ENCODE measurements around the gene TMEM115. TPM values are rescaled to one million over a fixed set of nuclear protein-coding genes. Genes with fewer than 3 reads are reported as not detected.
"Not testable (repeated sequence)": the region's sequence is repeated elsewhere in the genome, so short reads cannot be mapped to it uniquely, and the experiment has no call there.

The TMEM115 gene
- total and polyA plus RNA-seq, 3 donors from 2014 or later: 37.6 to 72.4 (median 63.2) TPM

GRCh38 chr3:50316657-50317242 is 42.6 kb downstream of the TMEM115 start:
- peaks cover 28% of the 10 kb centered on the region for H3K4me1 ChIP-seq
- DNase-seq: no peak
- TF ChIP-seq POLR2A (IDR thresholded peaks at IDR 0.05) (no peak), CTCF (IDR thresholded peaks at IDR 0.05) (no peak)
- intact Hi-C loops (cut with DNase I; ENCODE audit: low total_unique reads): no loop called here
- WGBS, 2 donors: 60 to 76% methylated on average over 7 to 9 of the region's 9 CpGs
- no peak overlapping the region for H3K4me3 ChIP-seq
- no peak overlapping the region for H3K27ac ChIP-seq
- H3K9me3 ChIP-seq: no peaks in the 10 kb centered on the region
- H3K36me3 ChIP-seq (ENCODE audit: low read depth, missing control alignments): no peaks in the 10 kb centered on the region
- no peaks in the 10 kb centered on the region for H3K27me3 ChIP-seq

DNA sequence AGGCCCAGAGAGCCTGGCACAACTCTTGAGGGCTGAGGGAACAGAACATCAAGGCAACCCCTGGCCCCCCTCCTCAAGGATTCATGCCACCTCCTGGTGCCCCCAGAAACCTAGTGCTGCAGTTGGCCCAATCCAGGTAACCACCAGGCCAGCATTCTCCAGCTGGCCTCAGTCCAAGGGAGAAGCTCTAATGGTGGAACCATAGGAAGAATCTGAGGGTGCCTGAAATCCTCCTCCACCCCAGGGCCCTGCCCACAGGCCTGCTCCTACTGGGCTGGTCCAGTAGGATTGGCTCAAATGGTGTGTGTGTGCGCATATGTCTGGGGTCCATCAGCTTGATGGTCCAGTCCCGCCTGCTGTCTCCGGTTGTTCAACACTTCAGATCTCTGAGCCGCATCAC is 44.5 kb downstream of the TMEM115 start:
- intact Hi-C loops (cut with DNase I; ENCODE audit: low total_unique reads): no loop called here
- H3K4me3 ChIP-seq: no peak overlapping the region
- no peak overlapping the region for H3K27ac ChIP-seq
- TF ChIP-seq CTCF (IDR thresholded peaks at IDR 0.05) (no peak), POLR2A (IDR thresholded peaks at IDR 0.05) (no peak)
- no peaks in the 10 kb centered on the region for H3K36me3 ChIP-seq (ENCODE audit: low read depth, missing control alignments)
- WGBS, 2 donors: 98 to 99% methylated on average over 4 of the region's 4 CpGs
- no peak for DNase-seq
- peaks cover 19% of the 10 kb centered on the region for H3K4me1 ChIP-seq
- H3K27me3 ChIP-seq: no peaks in the 10 kb centered on the region
- H3K9me3 ChIP-seq: no peaks in the 10 kb centered on the region

DNA sequence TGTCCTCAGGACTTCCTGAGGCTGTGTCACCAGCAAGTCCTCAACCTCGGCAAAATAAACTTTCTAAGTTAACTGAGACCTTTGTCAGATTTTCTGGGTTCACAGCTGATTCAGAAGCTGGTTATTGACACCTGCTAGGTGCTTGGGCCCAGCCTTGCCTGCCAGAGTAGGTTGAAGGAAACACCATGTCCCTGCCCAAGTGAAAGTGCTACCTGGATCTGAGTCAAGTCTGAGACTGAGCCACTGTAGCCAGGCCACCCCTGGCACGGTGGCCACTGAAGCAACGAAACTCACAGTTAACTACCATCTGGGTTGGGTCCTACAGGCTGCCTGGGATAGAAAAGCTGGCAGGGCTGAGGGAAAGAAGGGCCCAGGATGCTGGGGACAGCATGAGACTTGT is 45.0 kb downstream of the TMEM115 start:
- intact Hi-C loops (cut with DNase I; ENCODE audit: low total_unique reads): no loop called here
- 89 to 90% methylated on average over 3 of the region's 3 CpGs for WGBS, 2 donors
- no peaks in the 10 kb centered on the region for H3K27me3 ChIP-seq
- H3K9me3 ChIP-seq: no peaks in the 10 kb centered on the region
- no peak overlapping the region for H3K4me3 ChIP-seq
- TF ChIP-seq POLR2A (IDR thresholded peaks at IDR 0.05) (no peak), CTCF (IDR thresholded peaks at IDR 0.05) (no peak)
- DNase-seq: no peak
- no peaks in the 10 kb centered on the region for H3K36me3 ChIP-seq (ENCODE audit: low read depth, missing control alignments)
- H3K27ac ChIP-seq: no peak overlapping the region
- peaks cover 15% of the 10 kb centered on the region for H3K4me1 ChIP-seq

DNA sequence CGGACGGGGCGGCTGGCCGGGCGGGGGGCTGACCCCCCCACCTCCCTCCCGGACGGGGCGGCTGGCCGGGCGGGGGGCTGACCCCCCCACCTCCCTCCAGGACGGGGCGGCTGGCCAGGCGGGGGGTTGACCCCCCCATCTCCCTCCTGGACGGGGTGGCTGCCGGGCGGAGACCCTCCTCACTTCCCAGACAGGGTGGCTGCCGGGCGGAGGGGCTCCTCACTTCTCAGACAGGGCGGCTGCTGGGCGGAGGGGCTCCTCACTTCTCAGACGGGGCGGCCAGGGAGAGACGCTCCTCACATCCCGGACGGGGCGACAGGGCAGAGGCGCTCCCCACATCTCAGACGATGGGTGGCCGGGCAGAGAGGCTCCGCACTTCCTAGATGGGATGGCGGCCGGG is 47.3 kb downstream of the TMEM115 start:
- H3K4me1 ChIP-seq; DNase-seq; intact Hi-C loops (cut with DNase I; ENCODE audit: low total_unique reads); H3K36me3 ChIP-seq (ENCODE audit: low read depth, missing control alignments); H3K27ac ChIP-seq; H3K27me3 ChIP-seq; H3K9me3 ChIP-seq: not testable (repeated sequence)
- 53 to 87% methylated on average over 4 to 20 of the region's 32 CpGs for WGBS, 2 donors
- H3K4me3 ChIP-seq: peak overlapping the region in 1 of 2 donors; percentile 10

Other genes with a start within 250 kb of the TMEM115 start
- gene SEMA3F, start 204.2 kb downstream of the TMEM115 start, total RNA-seq: 1 to 10 TPM; 6.9 to 8.3 TPM
- gene SEMA3F, start 204.2 kb downstream of the TMEM115 start, polyA plus RNA-seq (ENCODE audit: insufficient read depth, low read depth, low replicate concordance): 7.5 TPM
- gene GNAT1, start 167.9 kb downstream of the TMEM115 start, total RNA-seq: 1 to 10 TPM in 1 of 2 donors, under 1 TPM in 1; 0.93 to 1.2 TPM
- 2.3 TPM for gene GNAT1, start 167.9 kb downstream of the TMEM115 start, polyA plus RNA-seq (ENCODE audit: insufficient read depth, low read depth, low replicate concordance)
- gene SLC38A3, start 154.2 kb downstream of the TMEM115 start, total RNA-seq: 1 to 10 TPM; 4.3 to 5.4 TPM
- 3.4 TPM for gene SLC38A3, start 154.2 kb downstream of the TMEM115 start, polyA plus RNA-seq (ENCODE audit: insufficient read depth, low read depth, low replicate concordance)
- gene GNAI2, start 123.3 kb downstream of the TMEM115 start, total RNA-seq: 100 to 1,000 TPM; 239 to 343 TPM
- 238 TPM for gene GNAI2, start 123.3 kb downstream of the TMEM115 start, polyA plus RNA-seq (ENCODE audit: insufficient read depth, low read depth, low replicate concordance)
- 10 to 100 TPM; 12.9 to 26.7 TPM for gene SEMA3B, start 90.4 kb downstream of the TMEM115 start, total RNA-seq
- gene SEMA3B, start 90.4 kb downstream of the TMEM115 start, polyA plus RNA-seq (ENCODE audit: insufficient read depth, low read depth, low replicate concordance): 30.2 TPM
- gene LSMEM2, start 80.4 kb downstream of the TMEM115 start, total RNA-seq: 1 to 10 TPM; 1.5 to 3.2 TPM
- 2.6 TPM for gene LSMEM2, start 80.4 kb downstream of the TMEM115 start, polyA plus RNA-seq (ENCODE audit: insufficient read depth, low read depth, low replicate concordance)
- 10 to 100 TPM; 55.3 to 60.9 TPM for gene IFRD2, start 67.1 kb downstream of the TMEM115 start, total RNA-seq
- 42.3 TPM for gene IFRD2, start 67.1 kb downstream of the TMEM115 start, polyA plus RNA-seq (ENCODE audit: insufficient read depth, low read depth, low replicate concordance)
- gene HYAL3, start 60.1 kb downstream of the TMEM115 start, total RNA-seq: 10 to 100 TPM; 13.8 to 25.2 TPM
- gene HYAL3, start 60.1 kb downstream of the TMEM115 start, polyA plus RNA-seq (ENCODE audit: insufficient read depth, low read depth, low replicate concordance): 27.9 TPM
- gene NAA80, start 60.1 kb downstream of the TMEM115 start, total RNA-seq: 10 to 100 TPM; 37.9 to 79.4 TPM
- 72.4 TPM for gene NAA80, start 60.1 kb downstream of the TMEM115 start, polyA plus RNA-seq (ENCODE audit: insufficient read depth, low read depth, low replicate concordance)
- gene HYAL1, start 55.9 kb downstream of the TMEM115 start, total RNA-seq: 1 to 10 TPM; 2.7 to 3.2 TPM
- gene HYAL1, start 55.9 kb downstream of the TMEM115 start, polyA plus RNA-seq (ENCODE audit: insufficient read depth, low read depth, low replicate concordance): 3.7 TPM
- 100 to 1,000 TPM in 1 of 2 donors, 10 to 100 TPM in 1; 90.9 to 111 TPM for gene HYAL2, start 36.8 kb downstream of the TMEM115 start, total RNA-seq
- gene HYAL2, start 36.8 kb downstream of the TMEM115 start, polyA plus RNA-seq (ENCODE audit: insufficient read depth, low read depth, low replicate concordance): 58.6 TPM
- gene TUSC2, start 31.3 kb downstream of the TMEM115 start, total RNA-seq: 10 to 100 TPM; 32.7 to 44.5 TPM
- 43.4 TPM for gene TUSC2, start 31.3 kb downstream of the TMEM115 start, polyA plus RNA-seq (ENCODE audit: insufficient read depth, low read depth, low replicate concordance)
- 10 to 100 TPM; 50.0 to 52.2 TPM for gene RASSF1, start 18.7 kb downstream of the TMEM115 start, total RNA-seq
- 60.1 TPM for gene RASSF1, start 18.7 kb downstream of the TMEM115 start, polyA plus RNA-seq (ENCODE audit: insufficient read depth, low read depth, low replicate concordance)
- 100 to 1,000 TPM; 241 to 335 TPM for gene ZMYND10, start 13.8 kb downstream of the TMEM115 start, total RNA-seq
- gene ZMYND10, start 13.8 kb downstream of the TMEM115 start, polyA plus RNA-seq (ENCODE audit: insufficient read depth, low read depth, low replicate concordance): 763 TPM
- gene NPRL2, start 8.7 kb downstream of the TMEM115 start, total RNA-seq: 10 to 100 TPM; 26.9 to 29.2 TPM
- gene NPRL2, start 8.7 kb downstream of the TMEM115 start, polyA plus RNA-seq (ENCODE audit: insufficient read depth, low read depth, low replicate concordance): 28.0 TPM
- 10 to 100 TPM; 18.9 to 21.1 TPM for gene CYB561D2, start 8.7 kb downstream of the TMEM115 start, total RNA-seq
- gene CYB561D2, start 8.7 kb downstream of the TMEM115 start, polyA plus RNA-seq (ENCODE audit: insufficient read depth, low read depth, low replicate concordance): 16.0 TPM
- 10 to 100 TPM; 16.1 to 19.3 TPM for gene CACNA2D2, start 144.1 kb upstream of the TMEM115 start, total RNA-seq
- 15.9 TPM for gene CACNA2D2, start 144.1 kb upstream of the TMEM115 start, polyA plus RNA-seq (ENCODE audit: insufficient read depth, low read depth, low replicate concordance)
- gene C3orf18, start 208.2 kb upstream of the TMEM115 start, total RNA-seq: 10 to 100 TPM; 21.0 to 28.8 TPM
- 14.9 TPM for gene C3orf18, start 208.2 kb upstream of the TMEM115 start, polyA plus RNA-seq (ENCODE audit: insufficient read depth, low read depth, low replicate concordance)
- gene HEMK1, start 210.0 kb upstream of the TMEM115 start, total RNA-seq: 10 to 100 TPM; 12.8 to 13.1 TPM
- gene HEMK1, start 210.0 kb upstream of the TMEM115 start, polyA plus RNA-seq (ENCODE audit: insufficient read depth, low read depth, low replicate concordance): 25.7 TPM